Measurements from ENCODE around the gene MRPL36. TPM values are rescaled to one million over a fixed set of nuclear protein-coding genes. Genes with fewer than 3 reads are reported as not detected.

The MRPL36 gene
- total and polyA plus RNA-seq, 5 donors from 2014 or later = 15.8 to 127 (median 109) TPM

Other genes starting within 250 kb of the MRPL36 start
- gene NDUFS6, start 1.6 kb upstream of the MRPL36 start, total RNA-seq = 21.6 TPM
- 10 to 100 TPM; 66.5 to 98.7 (median 75.7) TPM for gene NDUFS6, start 1.6 kb upstream of the MRPL36 start, polyA plus RNA-seq
- gene IRX4, start 83.1 kb upstream of the MRPL36 start, total RNA-seq = not detected
- gene IRX4, start 83.1 kb upstream of the MRPL36 start, polyA plus RNA-seq = not detected